HG02588 (cell line): ENCODE data around the gene KLHDC7B.
"Not testable (repeated sequence)": the region's sequence is repeated elsewhere in the genome, so short reads cannot be mapped to it uniquely, and the experiment has no call there.

Experiments
- ATAC-seq: cut with Tn5 transposase; IDR thresholded peaks from one replicate; pipeline ENCODE4 v1.9.1; 2021; ENCODE audit warnings: mild to moderate bottlenecking, moderate library complexity; ENCODE audit not compliant: unreplicated experiment

Gene KLHDC7B

GRCh38 chr22:50529416-50529896 lies 16.2 kb upstream of the KLHDC7B start:
- ATAC-seq = no peak

- peak; percentile 15 for ATAC-seq
Observed at GRCh38 chr22:50529897-50530579, 15.7 kb upstream of the KLHDC7B start, which contains the start of gene TYMP. Gene TYMP, minus strand, starts transcription at chr22:50530012. Its CDS starts 303 bp downstream, at chr22:50529709.

GRCh38 chr22:50530580-50530876 lies 15.2 kb upstream of the KLHDC7B start:
- ATAC-seq = no peak

GRCh38 chr22:50530877-50531545 lies 14.7 kb upstream of the KLHDC7B start:
- ATAC-seq = no peak

GRCh38 chr22:50531546-50531961 lies 14.1 kb upstream of the KLHDC7B start:
- ATAC-seq = peak; percentile 17

- ATAC-seq = peak; percentile 3
Observed at GRCh38 chr22:50531962-50532674, 13.6 kb upstream of the KLHDC7B start.

GRCh38 chr22:50532824-50533796 lies 12.6 kb upstream of the KLHDC7B start:
- no peak for ATAC-seq

GRCh38 chr22:50533856-50534711 lies 11.6 kb upstream of the KLHDC7B start:
- not testable (repeated sequence) for ATAC-seq

GRCh38 chr22:50535113-50535512 lies 10.6 kb upstream of the KLHDC7B start:
- ATAC-seq = no peak

- ATAC-seq = no peak
Observed at GRCh38 chr22:50536226-50536625, 9.5 kb upstream of the KLHDC7B start.

GRCh38 chr22:50537765-50538164 lies 7.9 kb upstream of the KLHDC7B start:
- ATAC-seq = no peak

- no peak for ATAC-seq
Observed at GRCh38 chr22:50540381-50540780, 5.3 kb upstream of the KLHDC7B start.

- not testable (repeated sequence) for ATAC-seq
Observed at GRCh38 chr22:50541667-50542026, 4.1 kb upstream of the KLHDC7B start.

- ATAC-seq = no peak
Observed at GRCh38 chr22:50542416-50542927, 3.2 kb upstream of the KLHDC7B start.

GRCh38 chr22:50544078-50544745 lies 1.5 kb upstream of the KLHDC7B start:
- ATAC-seq = no peak

GRCh38 chr22:50544746-50545253 lies 899 bp upstream of the KLHDC7B start:
- no peak for ATAC-seq

GRCh38 chr22:50546326-50547262 lies 895 bp downstream of the KLHDC7B start:
- no peak for ATAC-seq
